PFSK-1 (cell line): Measurements from ENCODE around the gene DMGDH.

Experiments
- POLR2AphosphoS5 ChIP-seq: IDR thresholded peaks from 2 replicates; pipeline ENCODE4 v1.6.1; 2012; ENCODE audit warnings: low read depth, mild to moderate bottlenecking, control low read depth, low read length, moderate library complexity
- REST ChIP-seq, 2 experiments: IDR thresholded peaks; 2 replicates each; pipeline versions ENCODE4 v1.6.1 to v1.8.0; 2011 to 2012; ENCODE audit warnings: low read depth in 2 of 2, low read length in 2 of 2, control low read depth in 1 of 2, inconsistent platforms in 1 of 2, mild to moderate bottlenecking in 1 of 2, moderate library complexity in 1 of 2; ENCODE audit not compliant: insufficient read depth in 1 of 2
- SIN3A ChIP-seq: IDR thresholded peaks from 2 replicates; pipeline ENCODE4 v1.6.1; 2012; ENCODE audit warnings: mild to moderate bottlenecking, low read length, moderate library complexity, borderline replicate concordance; ENCODE audit not compliant: insufficient read depth
- TAF1 ChIP-seq: IDR thresholded peaks from 2 replicates; pipeline ENCODE4 v1.6.1; 2012; ENCODE audit warnings: low read length, control low read depth, borderline replicate concordance; ENCODE audit not compliant: insufficient read depth

DNA sequence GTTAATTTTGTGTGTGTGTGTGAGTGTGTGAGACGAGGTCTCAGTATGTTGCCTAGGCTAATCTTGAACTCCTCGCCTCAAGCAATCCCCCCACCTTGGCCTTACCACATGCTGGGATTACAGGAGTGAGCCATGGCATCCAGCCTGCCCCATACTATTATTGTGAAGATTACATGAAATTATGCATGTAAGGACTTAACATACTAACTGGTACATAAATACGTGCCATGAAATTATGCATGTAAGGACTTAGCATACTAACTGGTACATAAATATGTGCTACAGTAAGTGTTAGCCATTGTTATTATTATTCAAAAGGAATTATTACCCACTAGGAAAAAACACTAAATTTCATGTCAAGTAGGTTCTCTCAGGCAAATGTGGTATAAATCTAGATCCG lies 16.2 kb downstream of the DMGDH start:
- TF ChIP-seq TAF1, result no peak
- no peak for TF ChIP-seq SIN3A
- no peak for TF ChIP-seq POLR2AphosphoS5
- TF ChIP-seq REST (IDR thresholded peaks at IDR 0.05; ENCODE audit: insufficient read depth in 1 of 2, low read depth in 2 of 2, low read length in 2 of 2), result no peak
